NCI-H1092 (cell line): Measurements from ENCODE around the gene GGA1.
A peak's percentile ranks its signal among the peaks of the same experiment; 100 is the strongest.
"Not testable (repeated sequence)": the region's sequence is repeated elsewhere in the genome, so short reads cannot be mapped to it uniquely, and the experiment has no call there.

Source experiments
- DNase-seq: peaks from one replicate; lab custom pipeline; 2025; lab: John Stamatoyannopoulos, UW

Gene GGA1

GRCh38 chr22:37654563-37655251 lies 46.1 kb downstream of the GGA1 start:
- DNase-seq = no peak

DNA sequence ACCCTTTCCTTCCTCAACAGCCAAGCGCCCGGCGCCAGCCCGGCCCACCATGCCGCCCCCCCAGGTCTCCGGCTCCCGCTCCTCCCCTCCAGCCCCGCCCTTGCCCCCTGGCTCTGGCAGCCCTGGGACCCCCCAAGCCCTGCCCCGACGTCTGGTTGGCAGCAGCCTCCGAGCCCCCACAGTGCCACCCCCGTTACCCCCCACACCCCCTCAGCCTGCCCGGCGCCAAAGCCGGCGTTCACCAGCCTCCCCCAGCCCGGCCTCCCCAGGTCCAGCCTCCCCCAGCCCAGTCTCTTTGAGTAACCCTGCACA lies 46.6 kb downstream of the GGA1 start:
- no peak for DNase-seq

DNA sequence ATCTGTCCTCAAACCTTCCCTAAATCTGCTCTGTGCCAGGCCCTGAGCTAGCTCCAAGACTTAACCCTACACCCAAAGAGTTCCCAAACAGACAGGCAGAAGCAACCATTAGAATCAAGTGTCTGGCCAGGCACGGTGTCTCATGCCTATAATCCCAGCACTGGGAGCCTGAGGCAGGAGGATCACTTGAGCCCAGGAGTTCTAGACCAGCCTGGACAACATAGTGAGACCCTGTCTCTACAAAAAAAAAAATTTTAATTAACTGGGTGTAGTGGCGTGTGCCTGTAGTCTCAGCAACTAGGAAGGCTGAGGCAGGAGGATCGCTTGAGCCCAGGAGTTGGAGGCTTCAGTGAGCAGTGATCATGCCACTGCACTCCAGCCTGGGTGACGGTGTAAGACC lies 47.9 kb downstream of the GGA1 start:
- DNase-seq = not testable (repeated sequence)

- DNase-seq = no peak
These were observed 49.0 kb downstream of the GGA1 start for GRCh38 chr22:37657590-37658132.

- DNase-seq = peak; percentile 99
These were observed 49.8 kb downstream of the GGA1 start, which contains the start of gene PDXP for GRCh38 chr22:37658133-37659065. Gene PDXP, plus strand, starts transcription at chr22:37658723. Its CDS starts 60 bp downstream, at chr22:37658783.

- no peak for DNase-seq
These were observed 50.6 kb downstream of the GGA1 start for GRCh38 chr22:37659066-37659896.

- no peak for DNase-seq
These were observed 51.5 kb downstream of the GGA1 start for GRCh38 chr22:37659897-37660708.

- no peak for DNase-seq
These were observed 52.0 kb downstream of the GGA1 start for GRCh38 chr22:37660709-37661045.

GRCh38 chr22:37661160-37661924 lies 52.7 kb downstream of the GGA1 start:
- no peak for DNase-seq

DNA sequence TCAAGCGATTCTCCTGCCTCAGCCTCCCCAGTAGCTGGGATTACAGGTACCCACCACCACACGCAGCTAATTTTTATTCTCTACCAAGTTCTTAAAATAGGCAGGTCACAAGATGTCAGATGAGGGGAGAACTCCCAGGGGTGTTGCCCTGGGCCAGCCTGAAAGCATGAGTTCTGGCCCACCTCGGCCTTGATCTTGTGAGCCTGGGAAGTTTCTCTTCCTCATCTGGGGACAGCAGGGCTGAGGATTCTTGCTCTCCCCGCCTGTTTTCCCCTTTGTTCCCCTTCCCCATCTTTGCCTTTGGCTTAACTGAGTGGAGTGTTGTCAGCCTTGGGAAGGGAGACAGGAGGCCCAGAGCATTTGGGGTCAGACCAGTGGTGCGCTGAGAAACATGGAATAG lies 53.4 kb downstream of the GGA1 start:
- no peak for DNase-seq

GRCh38 chr22:37663521-37664140 lies 55.0 kb downstream of the GGA1 start:
- DNase-seq = no peak

GRCh38 chr22:37664249-37665101 lies 55.8 kb downstream of the GGA1 start:
- DNase-seq = no peak

DNA sequence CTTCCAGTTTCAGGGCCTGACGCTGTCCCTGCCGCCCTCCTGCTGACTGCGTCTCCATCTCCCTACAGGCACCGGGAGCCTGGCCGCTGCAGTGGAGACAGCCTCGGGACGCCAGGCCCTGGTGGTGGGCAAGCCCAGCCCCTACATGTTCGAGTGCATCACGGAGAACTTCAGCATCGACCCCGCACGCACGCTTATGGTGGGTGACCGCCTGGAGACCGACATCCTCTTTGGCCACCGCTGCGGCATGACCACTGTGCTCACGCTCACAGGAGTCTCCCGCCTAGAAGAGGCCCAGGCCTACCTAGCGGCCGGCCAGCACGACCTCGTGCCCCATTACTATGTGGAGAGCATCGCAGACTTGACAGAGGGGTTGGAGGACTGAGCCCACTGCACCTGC lies 56.9 kb downstream of the GGA1 start:
- no peak for DNase-seq

DNA sequence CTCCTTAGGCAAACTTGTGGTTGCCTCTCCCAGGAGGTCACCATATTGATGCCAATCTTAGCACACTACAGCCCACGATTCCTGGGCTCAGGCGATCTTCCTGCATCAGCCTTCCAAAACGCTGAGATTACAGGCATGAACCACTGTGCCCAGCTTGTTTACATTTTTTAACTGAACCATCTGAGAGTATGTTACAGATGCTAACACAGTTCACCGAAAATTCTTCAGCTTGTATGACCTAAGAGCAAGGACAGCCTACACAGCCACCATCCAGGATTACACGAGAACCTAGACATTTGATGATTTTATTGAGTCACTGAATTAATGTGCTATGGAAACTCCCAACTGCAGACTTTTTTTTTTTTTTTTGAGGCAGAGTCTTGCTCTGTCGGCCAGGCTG lies 61.0 kb downstream of the GGA1 start:
- no peak for DNase-seq

DNA sequence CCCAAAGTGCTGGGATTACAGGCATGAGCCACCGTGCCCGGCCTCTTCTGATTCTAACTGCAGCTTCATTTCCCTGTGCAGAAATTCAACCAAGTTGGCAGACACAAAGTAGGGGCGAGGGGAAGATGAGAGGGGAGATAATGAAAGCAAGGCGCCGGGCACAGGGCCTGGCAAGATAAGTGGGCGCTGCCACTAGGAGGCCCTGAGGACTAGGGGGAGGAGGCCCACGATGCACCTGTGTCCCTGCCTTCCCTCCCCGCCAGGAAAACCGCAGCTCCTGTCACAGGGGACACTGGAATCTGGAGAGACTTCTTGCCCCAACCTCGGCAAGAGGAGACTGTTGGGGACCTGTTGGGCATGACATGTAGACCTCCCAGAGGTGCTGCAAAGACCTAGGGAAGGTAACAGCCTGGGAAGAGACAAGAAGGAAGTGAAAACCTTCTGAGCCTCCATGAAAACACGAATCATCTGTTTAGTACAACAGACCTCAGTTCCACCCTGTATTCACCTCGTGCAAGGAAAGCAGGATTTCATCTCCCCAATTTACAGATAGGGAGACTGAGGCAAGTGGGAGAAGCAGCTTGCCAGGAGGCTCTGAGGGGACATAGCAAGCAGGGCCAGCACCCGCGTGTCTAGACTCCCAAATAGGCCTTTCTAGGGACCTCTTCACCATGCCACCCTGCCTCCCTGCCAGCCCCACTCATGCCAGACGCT lies 63.7 kb downstream of the GGA1 start:
- no peak for DNase-seq

- no peak for DNase-seq
These were observed 64.4 kb downstream of the GGA1 start for GRCh38 chr22:37672920-37673455.

- DNase-seq = no peak
These were observed 65.6 kb downstream of the GGA1 start for GRCh38 chr22:37674248-37674647.
